HL-60 (cell line): ENCODE data around the gene CTNNA1.

Experiments used
- DNase-seq, 2 experiments: peaks; one replicate each; pipeline ENCODE4 v3.0.0-alpha.2; 2010 to 2020; ENCODE audit warnings: low read depth in 1 of 2, low spot score in 1 of 2
- H3K27ac ChIP-seq: fragments of 250-450 bp; sonication (Bioruptor Pico); replicated peaks from 2 replicates; pipeline ENCODE4 v1.5.1; 2020; ENCODE audit warnings: mild to moderate bottlenecking, moderate library complexity
- H3K27me3 ChIP-seq: fragments of 250-450 bp; sonication (Bioruptor Pico); 2 replicates; pipeline ENCODE4 v1.5.1; 2021; ENCODE audit warnings: mild to moderate bottlenecking, moderate library complexity; ENCODE audit not compliant: insufficient read depth, poor library complexity, severe bottlenecking
- H3K4me3 ChIP-seq: replicated peaks from 2 replicates; pipeline ENCODE4 v1.5.1; 2011; ENCODE audit warnings: mild to moderate bottlenecking, control low read depth, low read length; ENCODE audit not compliant: insufficient read depth
- GABPA ChIP-seq: IDR thresholded peaks from 2 replicates; pipeline ENCODE4 v1.6.1; 2012; ENCODE audit warnings: low read depth
- POLR2AphosphoS5 ChIP-seq: IDR thresholded peaks from 2 replicates; pipeline ENCODE4 v1.6.1; 2012; ENCODE audit warnings: low read depth
- REST ChIP-seq: IDR thresholded peaks from 2 replicates; pipeline ENCODE4 v1.6.1; 2012; ENCODE audit warnings: low read depth; ENCODE audit not compliant: insufficient replicate concordance
- SPI1 ChIP-seq: IDR thresholded peaks from 2 replicates; pipeline ENCODE4 v1.6.1; 2012; ENCODE audit warnings: low read depth, mild to moderate bottlenecking, borderline replicate concordance
- TF ChIP-seq, protein P1 (sequence below): IDR thresholded peaks from one replicate; pipeline ENCODE4 v1.5.1; 2011; ENCODE audit warnings: low read length, control low read depth, inconsistent platforms; ENCODE audit not compliant: insufficient read depth

The CTNNA1 gene

GRCh38 chr5:138739938-138740337, 13.3 kb upstream of the CTNNA1 start:
- Histone ChIP-seq H3K27me3 (no peaks in the 10 kb centered on the region), H3K27ac (no peak overlapping the region), H3K4me3 (no peak overlapping the region)
- no peak for DNase-seq
- TF ChIP-seq GABPA, result no peak
- TF ChIP-seq REST, result no peak
- no peak for TF ChIP-seq POLR2AphosphoS5
- TF ChIP-seq SPI1, result no peak
- TF ChIP-seq, protein P1, sequence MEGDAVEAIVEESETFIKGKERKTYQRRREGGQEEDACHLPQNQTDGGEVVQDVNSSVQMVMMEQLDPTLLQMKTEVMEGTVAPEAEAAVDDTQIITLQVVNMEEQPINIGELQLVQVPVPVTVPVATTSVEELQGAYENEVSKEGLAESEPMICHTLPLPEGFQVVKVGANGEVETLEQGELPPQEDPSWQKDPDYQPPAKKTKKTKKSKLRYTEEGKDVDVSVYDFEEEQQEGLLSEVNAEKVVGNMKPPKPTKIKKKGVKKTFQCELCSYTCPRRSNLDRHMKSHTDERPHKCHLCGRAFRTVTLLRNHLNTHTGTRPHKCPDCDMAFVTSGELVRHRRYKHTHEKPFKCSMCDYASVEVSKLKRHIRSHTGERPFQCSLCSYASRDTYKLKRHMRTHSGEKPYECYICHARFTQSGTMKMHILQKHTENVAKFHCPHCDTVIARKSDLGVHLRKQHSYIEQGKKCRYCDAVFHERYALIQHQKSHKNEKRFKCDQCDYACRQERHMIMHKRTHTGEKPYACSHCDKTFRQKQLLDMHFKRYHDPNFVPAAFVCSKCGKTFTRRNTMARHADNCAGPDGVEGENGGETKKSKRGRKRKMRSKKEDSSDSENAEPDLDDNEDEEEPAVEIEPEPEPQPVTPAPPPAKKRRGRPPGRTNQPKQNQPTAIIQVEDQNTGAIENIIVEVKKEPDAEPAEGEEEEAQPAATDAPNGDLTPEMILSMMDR, result no peak

- DNase-seq, result no peak
- TF ChIP-seq GABPA (no peak), REST (no peak), POLR2AphosphoS5 (no peak), SPI1 (no peak)
- TF ChIP-seq, protein P1, result no peak
- no peak overlapping the region for H3K27ac ChIP-seq
Observed at GRCh38 chr5:138743484-138743883, 9.7 kb upstream of the CTNNA1 start.

DNA sequence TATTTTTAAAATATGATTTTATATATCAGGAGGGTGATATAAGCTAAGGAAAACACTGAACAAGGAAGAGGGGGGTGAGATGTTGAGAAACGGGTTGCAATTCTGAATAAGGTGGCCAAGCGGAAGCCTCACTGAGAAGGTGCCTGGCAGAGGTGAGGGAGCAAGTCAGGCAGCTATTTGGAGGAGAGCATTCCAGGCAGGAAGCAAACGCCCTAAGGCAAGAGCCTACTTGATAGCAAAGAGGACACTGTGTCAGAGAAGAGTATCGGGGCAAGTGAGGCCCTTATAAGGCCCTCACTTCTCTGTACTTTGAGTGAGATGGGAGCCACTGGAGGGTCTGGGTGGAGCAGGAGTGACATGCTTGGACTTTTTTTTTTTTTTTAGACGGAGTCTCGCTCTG, 8.0 kb upstream of the CTNNA1 start:
- no peaks in the 10 kb centered on the region for H3K27me3 ChIP-seq
- no peak for DNase-seq
- no peak for TF ChIP-seq GABPA
- TF ChIP-seq, protein P1, result no peak
- TF ChIP-seq SPI1, result no peak
- TF ChIP-seq REST, result no peak
- TF ChIP-seq POLR2AphosphoS5, result no peak

More at GRCh38 chr5:138743484-138743883, 9.7 kb upstream of the CTNNA1 start:
- H3K4me3 ChIP-seq, result no peak overlapping the region
- H3K27me3 ChIP-seq, result no peaks in the 10 kb centered on the region

More for the DNA sequence above, 8.0 kb upstream of the CTNNA1 start:
- no peak overlapping the region for H3K27ac ChIP-seq
- no peak overlapping the region for H3K4me3 ChIP-seq
